ENCODE results near the gene GBP1.
"Not testable (repeated sequence)": the region's sequence is repeated elsewhere in the genome, so short reads cannot be mapped to it uniquely, and the experiment has no call there.

The GBP1 gene

DNA sequence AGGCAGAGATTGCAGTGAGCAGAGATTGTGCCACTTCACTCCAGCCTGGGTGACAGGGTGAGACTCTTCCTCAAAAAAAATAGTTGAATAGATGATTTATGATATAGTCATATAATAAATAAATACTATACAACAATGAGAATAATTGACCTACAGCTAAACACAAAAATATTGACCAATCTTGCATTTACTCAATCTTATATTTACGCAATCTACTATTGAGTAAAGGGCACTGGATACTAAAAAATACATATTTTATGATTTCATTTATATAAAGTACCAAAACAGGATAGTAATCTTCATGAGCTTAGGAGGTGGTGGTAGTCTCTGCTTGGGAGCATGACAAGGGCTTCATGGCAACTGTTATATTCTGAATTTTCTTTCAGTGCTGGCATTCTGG lies 23.3 kb downstream of the GBP1 start:
- Histone ChIP-seq H3K4me3 (ENCODE audit: low read depth, low read length) (peak overlapping the region; percentile 53), H3K36me3 (ENCODE audit: insufficient read depth, low read length) (no peaks in the 10 kb centered on the region), H3K4me1 (ENCODE audit: control insufficient read depth, insufficient read depth, low read length, unreplicated experiment) (peaks cover 13% of the 10 kb centered on the region), H3K27ac (ENCODE audit: low read depth, low read length) (peak overlapping the region; percentile 52; the same call in 1 of the 2 replicates), H2AFZ (ENCODE audit: low read length, unreplicated experiment) (no peak overlapping the region), H3K27me3 (ENCODE audit: insufficient read depth, low read length) (no peaks in the 10 kb centered on the region), H3K79me2 (ENCODE audit: control insufficient read depth, insufficient read depth, low read length, unreplicated experiment) (no peaks in the 10 kb centered on the region)

DNA sequence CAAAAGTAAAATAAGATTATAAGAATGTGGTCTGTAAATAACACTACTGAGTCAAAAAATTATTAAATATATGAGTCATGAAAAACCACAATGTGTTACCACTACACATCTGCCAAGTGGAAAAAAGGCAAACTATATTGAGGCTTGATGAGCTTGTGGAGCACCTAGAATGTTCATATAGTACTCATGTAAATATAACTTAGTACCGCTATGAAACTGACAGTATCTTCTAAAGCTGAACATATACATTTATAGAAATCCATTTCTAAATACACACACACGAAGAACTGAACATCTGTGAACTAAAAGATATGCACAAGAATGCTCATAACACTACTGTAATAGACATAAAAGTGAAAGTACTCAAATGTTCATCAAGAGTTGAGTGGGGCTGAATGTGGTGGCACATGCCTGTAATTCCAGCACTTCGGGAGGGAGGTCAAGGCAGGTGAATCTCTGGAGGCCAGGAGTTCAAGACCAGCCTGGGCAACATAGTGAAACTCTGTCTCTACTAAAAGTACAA lies 23.8 kb downstream of the GBP1 start:
- Histone ChIP-seq H3K27me3 (ENCODE audit: insufficient read depth, low read length) (no peaks in the 10 kb centered on the region), H2AFZ (ENCODE audit: low read length, unreplicated experiment) (no peak overlapping the region), H3K4me3 (ENCODE audit: low read depth, low read length) (peak overlapping the region; percentile 53), H3K36me3 (ENCODE audit: insufficient read depth, low read length) (no peaks in the 10 kb centered on the region), H3K27ac (ENCODE audit: low read depth, low read length) (peak overlapping the region; percentile 52), H3K79me2 (ENCODE audit: control insufficient read depth, insufficient read depth, low read length, unreplicated experiment) (no peaks in the 10 kb centered on the region), H3K4me1 (ENCODE audit: control insufficient read depth, insufficient read depth, low read length, unreplicated experiment) (peaks cover 13% of the 10 kb centered on the region)

DNA sequence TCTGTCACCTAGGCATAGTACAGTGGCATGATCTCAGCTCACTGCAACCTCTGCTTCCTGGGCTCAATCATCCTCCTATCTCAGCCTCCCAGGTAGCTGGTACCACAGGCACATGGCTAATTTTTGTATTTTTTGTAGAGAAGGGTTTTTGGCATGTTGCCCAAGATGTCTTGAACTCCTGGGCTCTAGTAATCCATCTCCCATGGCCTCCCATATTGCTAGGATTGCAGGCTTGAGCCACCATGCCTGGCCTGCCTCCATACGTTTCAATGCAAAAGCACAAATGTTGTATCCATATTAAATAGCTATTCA lies 24.7 kb downstream of the GBP1 start:
- H3K4me3 ChIP-seq (ENCODE audit: low read depth, low read length): no peak overlapping the region
- H3K36me3 ChIP-seq (ENCODE audit: insufficient read depth, low read length): no peaks in the 10 kb centered on the region
- no peak overlapping the region for H2AFZ ChIP-seq (ENCODE audit: low read length, unreplicated experiment)
- no peaks in the 10 kb centered on the region for H3K79me2 ChIP-seq (ENCODE audit: control insufficient read depth, insufficient read depth, low read length, unreplicated experiment)
- peaks cover 13% of the 10 kb centered on the region for H3K4me1 ChIP-seq (ENCODE audit: control insufficient read depth, insufficient read depth, low read length, unreplicated experiment)
- no peaks in the 10 kb centered on the region for H3K27me3 ChIP-seq (ENCODE audit: insufficient read depth, low read length)
- H3K27ac ChIP-seq (ENCODE audit: low read depth, low read length): no peak overlapping the region

DNA sequence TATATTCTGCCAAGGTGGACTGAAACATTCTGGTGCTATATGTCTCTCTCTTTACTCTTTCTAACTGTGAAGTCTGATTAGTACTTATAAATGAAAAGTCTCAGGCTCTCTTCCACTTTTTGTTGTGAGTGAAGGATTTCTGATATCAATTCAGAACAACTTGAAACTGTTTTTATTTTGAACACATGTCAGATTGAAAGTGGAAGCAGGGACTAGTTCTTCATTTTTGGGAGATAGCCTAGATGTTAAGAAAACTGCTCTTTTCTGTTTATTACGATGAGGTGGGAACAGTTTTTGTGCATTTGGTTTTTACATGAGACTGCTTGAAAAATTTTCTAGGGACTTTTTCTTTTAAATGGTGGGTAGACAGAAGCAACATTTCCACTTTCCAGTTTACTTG lies 27.8 kb downstream of the GBP1 start:
- Histone ChIP-seq H3K79me2 (ENCODE audit: control insufficient read depth, insufficient read depth, low read length, unreplicated experiment) (no peaks in the 10 kb centered on the region), H3K27me3 (ENCODE audit: insufficient read depth, low read length) (no peaks in the 10 kb centered on the region), H3K27ac (ENCODE audit: low read depth, low read length) (no peak overlapping the region), H3K4me1 (ENCODE audit: control insufficient read depth, insufficient read depth, low read length, unreplicated experiment) (peaks cover 13% of the 10 kb centered on the region), H3K4me3 (ENCODE audit: low read depth, low read length) (no peak overlapping the region), H3K36me3 (ENCODE audit: insufficient read depth, low read length) (no peaks in the 10 kb centered on the region), H2AFZ (ENCODE audit: low read length, unreplicated experiment) (no peak overlapping the region)

DNA sequence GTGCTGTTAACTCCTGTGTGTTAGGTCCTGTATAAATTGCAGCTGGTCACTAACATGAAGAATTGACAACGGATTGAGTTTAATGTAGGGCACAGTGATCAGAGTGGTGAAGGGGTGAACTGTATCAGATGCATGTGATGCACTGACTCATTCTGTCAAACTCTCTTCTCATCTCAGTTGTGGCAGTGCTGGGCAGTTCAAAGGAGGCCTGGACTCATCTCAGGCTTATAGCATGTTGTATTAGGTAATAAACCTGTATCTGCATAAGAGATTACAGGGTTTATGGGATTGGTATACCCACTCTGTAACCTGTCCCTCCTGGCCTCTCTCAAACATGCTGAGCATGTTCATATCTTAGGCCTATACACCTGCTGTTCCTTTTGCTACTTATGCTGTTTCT lies 29.9 kb downstream of the GBP1 start:
- Histone ChIP-seq H3K27me3 (ENCODE audit: insufficient read depth, low read length) (no peaks in the 10 kb centered on the region), H3K4me3 (ENCODE audit: low read depth, low read length) (no peak overlapping the region), H2AFZ (ENCODE audit: low read length, unreplicated experiment) (no peak overlapping the region), H3K36me3 (ENCODE audit: insufficient read depth, low read length) (no peaks in the 10 kb centered on the region), H3K4me1 (ENCODE audit: control insufficient read depth, insufficient read depth, low read length, unreplicated experiment) (no peaks in the 10 kb centered on the region), H3K79me2 (ENCODE audit: control insufficient read depth, insufficient read depth, low read length, unreplicated experiment) (no peaks in the 10 kb centered on the region), H3K27ac (ENCODE audit: low read depth, low read length) (no peak overlapping the region)

DNA sequence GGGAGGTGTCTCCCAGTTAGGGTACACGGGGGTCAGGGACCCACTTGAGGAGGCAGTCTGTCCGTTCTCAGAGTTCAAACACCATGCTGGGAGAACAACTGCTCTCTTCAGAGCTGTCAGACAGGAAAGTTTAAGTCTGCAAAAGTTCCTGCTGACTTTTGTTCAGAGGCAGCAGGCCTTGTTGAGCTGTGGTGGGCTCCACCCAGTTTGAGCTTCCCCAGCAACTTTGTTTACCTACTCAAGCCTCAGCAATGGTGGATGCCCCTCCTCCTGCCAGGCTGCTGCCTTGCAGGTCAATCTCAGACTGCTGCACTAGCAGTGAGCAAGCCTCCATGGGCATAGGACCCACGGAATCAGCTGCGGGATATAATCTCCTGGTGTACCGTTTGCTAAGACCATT lies 31.0 kb downstream of the GBP1 start:
- H3K4me3 ChIP-seq (ENCODE audit: low read depth, low read length); H3K27me3 ChIP-seq (ENCODE audit: insufficient read depth, low read length); H3K27ac ChIP-seq (ENCODE audit: low read depth, low read length); H3K36me3 ChIP-seq (ENCODE audit: insufficient read depth, low read length); H3K4me1 ChIP-seq (ENCODE audit: control insufficient read depth, insufficient read depth, low read length, unreplicated experiment); H2AFZ ChIP-seq (ENCODE audit: low read length, unreplicated experiment); H3K79me2 ChIP-seq (ENCODE audit: control insufficient read depth, insufficient read depth, low read length, unreplicated experiment): not testable (repeated sequence)

DNA sequence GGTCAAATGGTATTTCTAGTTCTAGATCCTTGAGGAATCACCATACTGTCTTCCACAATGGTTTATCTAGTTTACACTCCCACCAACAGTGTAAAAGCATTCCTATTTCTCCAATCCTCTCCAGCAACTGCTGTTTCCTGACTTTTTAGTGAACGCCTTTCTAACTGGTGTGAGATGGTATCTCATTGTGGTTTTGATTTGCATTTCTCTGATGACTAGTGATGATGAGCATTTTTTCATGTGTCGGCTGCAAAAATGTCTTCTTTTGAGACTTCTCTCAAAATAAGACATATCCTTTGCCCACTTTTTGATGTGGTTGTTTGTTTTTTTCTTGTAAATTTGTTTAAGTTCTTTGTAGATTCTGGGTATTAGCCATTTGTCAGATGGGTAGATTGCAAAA lies 36.0 kb downstream of the GBP1 start:
- H3K27ac ChIP-seq (ENCODE audit: low read depth, low read length); H3K4me1 ChIP-seq (ENCODE audit: control insufficient read depth, insufficient read depth, low read length, unreplicated experiment); H3K27me3 ChIP-seq (ENCODE audit: insufficient read depth, low read length); H3K36me3 ChIP-seq (ENCODE audit: insufficient read depth, low read length); H2AFZ ChIP-seq (ENCODE audit: low read length, unreplicated experiment); H3K4me3 ChIP-seq (ENCODE audit: low read depth, low read length); H3K79me2 ChIP-seq (ENCODE audit: control insufficient read depth, insufficient read depth, low read length, unreplicated experiment): not testable (repeated sequence)

DNA sequence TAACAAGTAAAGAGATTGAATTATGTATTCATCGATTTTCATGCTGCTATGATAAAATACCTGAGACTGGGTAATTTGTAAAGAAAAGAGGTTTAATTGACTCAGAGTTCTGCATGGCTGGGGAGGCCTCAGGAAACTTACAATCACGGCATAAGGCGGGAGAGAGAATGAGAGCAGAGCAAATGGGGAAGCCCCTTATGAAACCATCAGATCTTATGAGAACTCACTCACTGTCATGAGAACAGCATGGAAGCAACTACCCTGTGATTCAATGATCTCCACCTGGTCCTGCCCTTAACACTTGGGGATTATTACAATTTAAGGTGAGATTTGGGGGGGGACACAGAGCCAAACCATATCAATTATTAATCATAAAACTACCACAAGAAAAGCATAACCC lies 39.1 kb downstream of the GBP1 start:
- Histone ChIP-seq H3K36me3 (ENCODE audit: insufficient read depth, low read length) (no peaks in the 10 kb centered on the region), H3K4me3 (ENCODE audit: low read depth, low read length) (no peak overlapping the region), H3K27me3 (ENCODE audit: insufficient read depth, low read length) (no peaks in the 10 kb centered on the region), H3K79me2 (ENCODE audit: control insufficient read depth, insufficient read depth, low read length, unreplicated experiment) (peaks cover 16% of the 10 kb centered on the region), H3K4me1 (ENCODE audit: control insufficient read depth, insufficient read depth, low read length, unreplicated experiment) (peaks cover 8% of the 10 kb centered on the region), H3K27ac (ENCODE audit: low read depth, low read length) (no peak overlapping the region), H2AFZ (ENCODE audit: low read length, unreplicated experiment) (no peak overlapping the region)

DNA sequence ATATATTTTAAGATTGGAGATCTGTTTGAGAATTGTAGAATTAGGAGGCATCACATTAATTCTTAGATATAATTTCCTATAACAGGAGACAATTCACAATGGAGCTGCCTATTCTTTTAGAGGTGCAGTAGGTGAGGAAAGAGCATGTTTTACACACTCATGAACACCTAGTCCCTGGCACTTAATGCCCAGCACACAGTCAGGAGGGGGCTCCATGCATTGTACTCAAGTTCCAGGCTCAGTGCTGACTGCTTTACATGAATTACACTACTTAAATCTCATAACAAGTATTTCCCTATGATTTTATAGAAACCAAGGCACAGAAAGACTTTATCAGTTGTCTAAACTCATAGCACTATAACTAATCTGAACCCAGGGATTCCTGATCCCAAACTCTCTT lies 42.0 kb downstream of the GBP1 start:
- H3K4me1 ChIP-seq (ENCODE audit: control insufficient read depth, insufficient read depth, low read length, unreplicated experiment): peaks cover 8% of the 10 kb centered on the region
- H3K36me3 ChIP-seq (ENCODE audit: insufficient read depth, low read length): peaks cover 10% of the 10 kb centered on the region
- peak overlapping the region; percentile 86 for H2AFZ ChIP-seq (ENCODE audit: low read length, unreplicated experiment)
- H3K4me3 ChIP-seq (ENCODE audit: low read depth, low read length): peak overlapping the region; percentile 87
- H3K27me3 ChIP-seq (ENCODE audit: insufficient read depth, low read length): no peaks in the 10 kb centered on the region
- H3K79me2 ChIP-seq (ENCODE audit: control insufficient read depth, insufficient read depth, low read length, unreplicated experiment): peaks cover 38% of the 10 kb centered on the region
- H3K27ac ChIP-seq (ENCODE audit: low read depth, low read length): peak overlapping the region; percentile 86

DNA sequence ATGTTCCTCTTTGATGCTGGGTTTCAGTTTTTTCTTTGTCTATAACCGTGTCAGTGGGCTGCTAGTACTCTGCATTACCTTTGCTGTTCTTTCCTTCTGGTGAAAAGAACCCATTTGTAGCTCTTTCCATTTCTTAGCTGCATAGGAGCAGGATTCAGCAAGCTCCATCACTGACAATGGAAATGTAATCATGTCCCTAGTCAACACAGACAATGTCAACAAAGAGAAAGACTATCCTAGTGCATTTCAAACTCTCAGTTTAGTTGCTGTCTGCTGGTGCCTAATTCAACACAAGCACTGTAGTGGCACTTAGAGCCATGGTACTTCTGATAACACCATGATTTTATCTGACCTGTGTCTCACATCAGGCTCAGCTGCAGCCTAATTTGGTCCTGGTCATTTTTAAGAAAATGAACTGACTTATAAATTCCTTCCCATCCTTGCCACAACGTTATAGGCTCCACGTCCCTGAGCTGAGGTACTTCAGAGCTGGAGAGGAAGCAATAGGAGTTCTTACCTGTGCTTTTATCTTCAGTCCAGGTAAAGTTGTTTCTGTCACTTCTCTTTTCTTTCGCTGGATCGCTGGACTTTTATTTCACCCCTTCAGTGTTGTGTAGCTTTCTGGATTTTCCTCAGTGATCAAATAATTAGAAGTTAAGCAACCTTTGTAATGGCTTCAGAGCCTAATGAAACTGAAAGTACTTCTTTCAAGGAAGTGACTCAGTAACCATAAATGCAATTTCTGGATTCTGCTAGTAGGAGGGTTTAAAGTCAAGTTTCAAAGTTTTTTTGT lies 42.6 kb downstream of the GBP1 start, which contains the start of gene GBP3:
Gene GBP3 (minus strand): TSS at position 700 of the 793 bp plus-strand sequence. CDS start 2,145 bp downstream, outside the sequence.
- H3K27me3 ChIP-seq (ENCODE audit: insufficient read depth, low read length): no peaks in the 10 kb centered on the region
- peak within 1 kb of the TSS; percentile 86 for H3K27ac ChIP-seq (ENCODE audit: low read depth, low read length)
- H3K4me3 ChIP-seq (ENCODE audit: low read depth, low read length): peak within 1 kb of the TSS; percentile 87
- peaks cover 10% of the 10 kb centered on the region for H3K36me3 ChIP-seq (ENCODE audit: insufficient read depth, low read length)
- H2AFZ ChIP-seq (ENCODE audit: low read length, unreplicated experiment): peak within 1 kb of the TSS; percentile 86
- peaks cover 8% of the 10 kb centered on the region for H3K4me1 ChIP-seq (ENCODE audit: control insufficient read depth, insufficient read depth, low read length, unreplicated experiment)
- H3K79me2 ChIP-seq (ENCODE audit: control insufficient read depth, insufficient read depth, low read length, unreplicated experiment): peaks cover 38% of the 10 kb centered on the region

DNA sequence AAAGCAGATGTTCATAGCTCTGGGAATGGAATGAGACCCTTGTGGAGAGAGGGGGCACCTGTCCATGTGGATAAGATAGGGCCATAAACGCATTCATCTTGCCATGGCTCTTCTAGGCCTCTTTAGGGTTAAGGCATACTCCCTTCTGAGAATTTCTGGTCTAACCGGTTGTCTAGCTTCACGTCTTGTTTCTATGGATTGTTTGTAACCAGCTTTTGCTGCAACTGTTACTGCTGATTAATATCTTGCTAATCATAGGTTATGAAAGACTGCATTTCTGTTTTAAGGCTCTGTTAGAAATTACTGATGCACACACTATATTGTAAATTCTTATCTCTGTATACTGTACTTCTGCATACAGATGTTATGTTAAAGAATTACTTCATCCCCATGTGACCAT lies 46.7 kb downstream of the GBP1 start:
- H3K4me3 ChIP-seq (ENCODE audit: low read depth, low read length); H3K27me3 ChIP-seq (ENCODE audit: insufficient read depth, low read length); H3K27ac ChIP-seq (ENCODE audit: low read depth, low read length); H3K4me1 ChIP-seq (ENCODE audit: control insufficient read depth, insufficient read depth, low read length, unreplicated experiment); H2AFZ ChIP-seq (ENCODE audit: low read length, unreplicated experiment): not testable (repeated sequence)
- Histone ChIP-seq H3K36me3 (ENCODE audit: insufficient read depth, low read length) (peaks cover 32% of the 10 kb centered on the region), H3K79me2 (ENCODE audit: control insufficient read depth, insufficient read depth, low read length, unreplicated experiment) (peaks cover 45% of the 10 kb centered on the region)

Measured in ACC112 (cell line).